Astrocyte of the spinal cord (primary cell): ENCODE data around the gene ARSB.
"Not testable (repeated sequence)": the region's sequence is repeated elsewhere in the genome, so short reads cannot be mapped to it uniquely, and the experiment has no call there.

Source experiments
- DNase-seq: peaks from one replicate; pipeline ENCODE4 v3.0.0; 2011; ENCODE audit warnings: low read depth, low spot score
- H3K4me3 ChIP-seq: 2 replicates; pipeline ENCODE4 v1.5.1; 2011; ENCODE audit warnings: low read depth, mild to moderate bottlenecking, low read length, moderate library complexity
- in situ Hi-C: cut with HindIII; loops from 2 replicates; pipeline ENCODE4 v1.10.0; 2017; ENCODE audit warnings: low sequenced_read_pairs
- TF ChIP-seq, protein P1 (sequence below): IDR thresholded peaks from 2 replicates; pipeline ENCODE4 v1.5.1; 2012; ENCODE audit warnings: low read depth, mild to moderate bottlenecking, low read length, inconsistent platforms

ARSB gene

DNA sequence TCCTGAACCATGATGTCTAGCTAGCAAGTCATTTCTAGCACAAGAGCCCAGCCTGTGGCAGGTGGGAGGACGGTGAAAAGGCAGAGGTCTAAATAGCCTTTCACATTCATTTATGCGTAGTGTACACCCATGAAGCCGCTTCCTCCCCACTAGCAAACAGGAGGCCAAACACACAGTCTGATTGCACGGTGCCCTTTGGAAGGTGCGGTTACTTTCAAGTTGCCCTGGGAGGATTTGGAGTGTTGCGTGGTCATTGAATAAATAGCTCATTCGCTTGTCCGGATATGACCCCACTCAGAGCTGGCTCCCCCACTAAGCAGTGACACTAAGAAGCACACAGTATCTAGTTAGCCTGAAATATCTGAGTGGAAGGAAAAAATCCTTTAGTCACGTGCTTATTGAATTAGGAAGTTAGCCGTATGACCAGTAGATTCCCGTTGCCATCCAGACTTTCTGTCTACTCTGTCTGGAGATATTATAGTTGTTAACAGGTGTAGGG is 664 bp upstream of the ARSB start:
- DNase-seq = peak; percentile 70
- H3K4me3 ChIP-seq = peak overlapping the region; percentile 60
- TF ChIP-seq, protein P1, sequence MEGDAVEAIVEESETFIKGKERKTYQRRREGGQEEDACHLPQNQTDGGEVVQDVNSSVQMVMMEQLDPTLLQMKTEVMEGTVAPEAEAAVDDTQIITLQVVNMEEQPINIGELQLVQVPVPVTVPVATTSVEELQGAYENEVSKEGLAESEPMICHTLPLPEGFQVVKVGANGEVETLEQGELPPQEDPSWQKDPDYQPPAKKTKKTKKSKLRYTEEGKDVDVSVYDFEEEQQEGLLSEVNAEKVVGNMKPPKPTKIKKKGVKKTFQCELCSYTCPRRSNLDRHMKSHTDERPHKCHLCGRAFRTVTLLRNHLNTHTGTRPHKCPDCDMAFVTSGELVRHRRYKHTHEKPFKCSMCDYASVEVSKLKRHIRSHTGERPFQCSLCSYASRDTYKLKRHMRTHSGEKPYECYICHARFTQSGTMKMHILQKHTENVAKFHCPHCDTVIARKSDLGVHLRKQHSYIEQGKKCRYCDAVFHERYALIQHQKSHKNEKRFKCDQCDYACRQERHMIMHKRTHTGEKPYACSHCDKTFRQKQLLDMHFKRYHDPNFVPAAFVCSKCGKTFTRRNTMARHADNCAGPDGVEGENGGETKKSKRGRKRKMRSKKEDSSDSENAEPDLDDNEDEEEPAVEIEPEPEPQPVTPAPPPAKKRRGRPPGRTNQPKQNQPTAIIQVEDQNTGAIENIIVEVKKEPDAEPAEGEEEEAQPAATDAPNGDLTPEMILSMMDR = no peak
- in situ Hi-C loops = no loop called here

GRCh38 chr5:78984439-78985115 is 533 bp downstream of the ARSB start:
- TF ChIP-seq, protein P1 = peak; percentile 46
- in situ Hi-C loops = no loop called here
- H3K4me3 ChIP-seq = peak overlapping the region; percentile 60
- DNase-seq = peak; percentile 89

DNA sequence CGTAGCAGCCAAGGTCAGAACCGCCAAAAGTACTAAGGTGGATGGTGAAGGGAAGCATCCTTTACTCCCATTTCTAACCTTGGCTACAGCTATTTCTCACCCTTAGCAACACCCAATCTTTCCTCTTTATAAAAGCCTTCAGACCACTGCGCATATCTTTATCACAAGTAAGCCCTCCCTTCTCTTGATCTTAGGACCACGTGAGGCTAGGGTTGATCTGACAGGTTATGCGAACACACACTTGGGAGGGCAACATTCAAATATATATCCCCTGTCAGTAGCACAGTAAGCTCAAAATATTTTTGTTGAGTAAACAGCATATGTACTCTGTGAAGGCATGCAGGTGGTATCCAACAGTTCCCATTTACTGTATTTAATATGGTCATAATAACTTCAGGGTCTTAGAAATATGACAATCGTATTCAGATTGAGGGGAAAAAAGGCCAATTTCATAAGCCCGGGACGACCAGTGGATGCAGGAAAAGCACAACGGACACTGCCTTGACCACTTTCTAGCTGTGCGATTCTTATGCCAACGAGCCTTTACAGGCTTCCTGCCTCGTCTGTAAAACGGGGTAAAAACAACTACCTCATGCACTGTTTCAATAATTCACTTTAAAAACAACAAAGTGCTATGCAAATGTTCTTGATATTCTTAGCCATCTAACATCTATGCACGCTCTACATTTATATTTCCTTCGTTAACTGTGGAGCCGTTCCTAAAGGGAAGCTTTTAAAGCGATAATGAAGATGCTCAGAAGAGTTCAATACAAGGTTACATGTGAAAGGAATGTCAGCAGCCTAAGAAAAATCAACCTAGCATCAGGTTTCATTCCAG is 1.3 kb downstream of the ARSB start:
- H3K4me3 ChIP-seq = peak overlapping the region; percentile 60
- TF ChIP-seq, protein P1 = no peak
- no peak for DNase-seq
- in situ Hi-C loops = no loop called here

DNA sequence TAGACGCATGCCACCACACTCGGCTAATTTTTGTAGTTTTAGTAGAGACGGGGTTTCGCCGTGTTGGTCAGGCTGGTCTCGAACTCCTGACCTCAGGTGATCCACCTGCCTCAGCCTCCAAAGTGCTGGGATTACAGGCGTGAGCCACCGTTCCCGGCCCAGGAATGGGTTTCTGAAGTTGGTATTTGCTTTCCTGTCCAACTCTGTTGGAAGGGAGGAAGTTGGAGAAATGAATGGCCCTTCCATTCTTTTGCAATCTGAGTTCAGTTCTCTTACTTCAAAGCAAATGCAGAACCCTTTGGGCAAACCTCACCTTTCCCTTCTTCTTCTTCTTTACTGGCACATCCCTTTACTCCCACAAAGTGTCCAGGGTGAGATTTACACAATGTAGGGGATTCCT is 1.9 kb downstream of the ARSB start:
- in situ Hi-C loops, H3K4me3 ChIP-seq, DNase-seq: not testable (repeated sequence)

GRCh38 chr5:78979909-78980308 is 5.2 kb downstream of the ARSB start:
- in situ Hi-C loops = no loop called here
- no peak for DNase-seq
- TF ChIP-seq, protein P1 = no peak
- no peak overlapping the region for H3K4me3 ChIP-seq

DNA sequence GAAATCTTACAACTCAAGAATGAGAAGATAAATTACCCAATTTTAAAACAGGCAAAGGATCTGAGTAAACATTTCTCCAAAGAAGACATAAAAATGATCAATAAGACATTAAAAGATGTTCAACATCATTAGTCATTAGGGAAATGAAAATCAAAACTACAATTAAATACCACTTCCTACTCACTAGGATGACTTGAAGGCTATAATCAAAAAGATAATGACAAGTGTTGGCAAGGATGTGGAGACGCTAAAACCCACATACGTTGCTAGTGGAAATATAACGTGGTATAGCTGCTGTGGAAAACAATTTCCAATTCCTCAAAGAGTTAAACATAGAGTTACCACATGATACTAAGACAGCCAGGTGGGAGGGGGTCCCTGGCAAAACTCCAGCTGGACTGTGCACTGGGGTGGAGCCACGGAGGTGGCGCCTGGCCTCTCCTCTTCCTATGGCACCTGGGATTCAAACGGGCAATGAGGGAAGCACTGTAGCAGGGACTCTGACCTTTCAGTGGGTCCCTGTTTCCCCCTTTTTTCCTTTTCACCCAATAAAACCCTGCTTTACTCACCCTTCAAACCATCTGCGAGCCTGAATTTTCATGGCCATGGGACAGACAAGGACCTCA is 5.9 kb downstream of the ARSB start:
- no peak for DNase-seq
- TF ChIP-seq, protein P1 = no peak
- H3K4me3 ChIP-seq = no peak overlapping the region
- in situ Hi-C loops = no loop called here
